Stimulated activated CD8-positive, alpha-beta memory T cell treated with anti-CD3 and anti-CD28 coated beads, Interleukin-2, amount 100 ng/mL, for 1 hour (primary cell): ENCODE results near the gene RNF223.
"Not testable (repeated sequence)": the region's sequence is repeated elsewhere in the genome, so short reads cannot be mapped to it uniquely, and the experiment has no call there.

ENCODE experiments used
- DNase-seq, 2 donors: peaks; one replicate each; pipeline ENCODE4 v3.0.0-alpha.2; 2020; ENCODE audit warnings: low read depth in 2 of 2

The RNF223 gene

GRCh38 chr1:1060281-1061000 lies 13.7 kb downstream of the RNF223 start:
- DNase-seq, result no peak

GRCh38 chr1:1059494-1060280 lies 14.4 kb downstream of the RNF223 start:
- DNase-seq, result peak; percentile 87 to 89

GRCh38 chr1:1058921-1059493 lies 15.1 kb downstream of the RNF223 start:
- no peak for DNase-seq

- DNase-seq, result no peak
Observed at GRCh38 chr1:1058088-1058905, 15.8 kb downstream of the RNF223 start.

GRCh38 chr1:1057769-1058087 lies 16.4 kb downstream of the RNF223 start:
- DNase-seq, result not testable (repeated sequence)

- DNase-seq, result no peak
Observed at GRCh38 chr1:1055841-1056736, 18.0 kb downstream of the RNF223 start.

- no peak for DNase-seq
Observed at GRCh38 chr1:1054971-1055370, 19.1 kb downstream of the RNF223 start.

GRCh38 chr1:1054099-1054700 lies 19.9 kb downstream of the RNF223 start:
- DNase-seq, result no peak

GRCh38 chr1:1053682-1054081 lies 20.4 kb downstream of the RNF223 start:
- no peak for DNase-seq

- no peak for DNase-seq
Observed at GRCh38 chr1:1053022-1053421, 21.1 kb downstream of the RNF223 start.

- no peak for DNase-seq
Observed at GRCh38 chr1:1052003-1052840, 21.9 kb downstream of the RNF223 start.

GRCh38 chr1:1051127-1051810 lies 22.8 kb downstream of the RNF223 start:
- no peak for DNase-seq

GRCh38 chr1:1050577-1051052 lies 23.5 kb downstream of the RNF223 start:
- no peak for DNase-seq

GRCh38 chr1:1049318-1050165 lies 24.6 kb downstream of the RNF223 start:
- DNase-seq, result no peak

GRCh38 chr1:1048765-1049164 lies 25.3 kb downstream of the RNF223 start:
- DNase-seq, result no peak

GRCh38 chr1:1047963-1048362 lies 26.1 kb downstream of the RNF223 start:
- no peak for DNase-seq

- no peak for DNase-seq
Observed at GRCh38 chr1:1047407-1047806, 26.7 kb downstream of the RNF223 start.

- no peak for DNase-seq
Observed at GRCh38 chr1:1046767-1047166, 27.3 kb downstream of the RNF223 start.
